GM10847 (cell line): ENCODE results near the gene GPR146.
A peak's percentile ranks its signal among the peaks of the same experiment; 100 is the strongest.

ENCODE experiments used
- POLR2A ChIP-seq: IDR thresholded peaks from 2 replicates; pipeline ENCODE4 v1.6.1; 2011; ENCODE audit not compliant: insufficient read length; ENCODE audit errors: extremely low read depth

GPR146 gene

GRCh38 chr7:1044189-1045068 is at the start of gene GPR146:
GPR146 (plus strand) TSS chr7:1044546; CDS start chr7:1057516, 12,970 bp downstream.
- TF ChIP-seq POLR2A = peak; percentile 39

DNA sequence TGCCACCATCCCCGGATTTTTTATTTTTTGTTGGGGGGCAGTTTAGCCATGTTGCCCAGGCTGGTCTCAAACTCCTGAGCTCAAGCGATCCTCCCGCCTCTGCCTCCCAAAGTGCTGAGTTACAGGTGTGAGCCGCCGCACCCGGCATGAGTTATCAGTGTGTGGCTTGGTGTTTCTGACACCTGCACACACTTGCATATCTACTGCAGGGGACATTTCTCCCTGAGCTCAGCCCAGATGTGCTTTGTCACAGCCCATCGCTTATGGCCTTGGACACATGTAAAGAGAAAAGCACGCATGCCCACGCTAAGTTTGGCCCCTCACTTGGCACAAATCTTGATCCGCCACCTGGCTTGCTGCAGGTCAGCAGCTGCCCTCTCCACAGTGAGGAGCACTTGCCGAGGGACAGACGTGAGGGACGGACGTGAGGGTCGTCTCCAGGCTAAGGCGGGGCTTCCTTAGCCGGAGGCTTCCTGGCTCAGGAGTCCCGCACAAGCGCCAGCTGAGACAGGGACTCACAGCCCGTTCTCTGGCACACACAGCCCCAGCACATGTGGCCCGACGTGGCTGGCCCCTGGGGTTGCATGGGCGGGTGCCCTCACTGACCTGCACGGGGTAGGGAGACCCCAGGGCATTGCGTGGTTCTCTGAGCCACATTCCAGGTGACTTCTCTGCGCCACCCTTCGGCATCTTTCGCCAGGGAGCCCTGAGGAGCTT is 49.6 kb upstream of the GPR146 start:
- TF ChIP-seq POLR2A = no peak

DNA sequence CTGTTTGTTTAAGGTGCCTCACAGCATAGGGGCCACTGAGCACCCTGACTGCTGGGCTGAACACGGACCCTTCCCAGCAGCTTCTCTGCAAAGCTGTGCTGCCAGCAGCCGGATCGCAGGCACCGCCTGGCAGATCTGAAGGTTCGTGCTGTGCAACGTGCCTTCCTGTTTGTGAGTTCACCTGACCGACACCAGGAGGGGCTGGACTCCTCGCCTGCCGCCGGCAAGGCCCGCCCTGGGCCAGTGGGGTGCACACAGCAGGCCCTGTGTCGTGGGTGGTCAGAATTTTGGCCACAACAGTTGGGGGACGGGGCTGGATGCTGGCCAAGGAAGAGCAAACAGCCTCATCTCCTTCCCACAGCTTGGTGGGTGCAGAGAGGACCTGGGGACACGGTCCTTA is 48.8 kb upstream of the GPR146 start:
- no peak for TF ChIP-seq POLR2A

- no peak for TF ChIP-seq POLR2A
Measured at GRCh38 chr7:996079-996872, 48.1 kb upstream of the GPR146 start.

DNA sequence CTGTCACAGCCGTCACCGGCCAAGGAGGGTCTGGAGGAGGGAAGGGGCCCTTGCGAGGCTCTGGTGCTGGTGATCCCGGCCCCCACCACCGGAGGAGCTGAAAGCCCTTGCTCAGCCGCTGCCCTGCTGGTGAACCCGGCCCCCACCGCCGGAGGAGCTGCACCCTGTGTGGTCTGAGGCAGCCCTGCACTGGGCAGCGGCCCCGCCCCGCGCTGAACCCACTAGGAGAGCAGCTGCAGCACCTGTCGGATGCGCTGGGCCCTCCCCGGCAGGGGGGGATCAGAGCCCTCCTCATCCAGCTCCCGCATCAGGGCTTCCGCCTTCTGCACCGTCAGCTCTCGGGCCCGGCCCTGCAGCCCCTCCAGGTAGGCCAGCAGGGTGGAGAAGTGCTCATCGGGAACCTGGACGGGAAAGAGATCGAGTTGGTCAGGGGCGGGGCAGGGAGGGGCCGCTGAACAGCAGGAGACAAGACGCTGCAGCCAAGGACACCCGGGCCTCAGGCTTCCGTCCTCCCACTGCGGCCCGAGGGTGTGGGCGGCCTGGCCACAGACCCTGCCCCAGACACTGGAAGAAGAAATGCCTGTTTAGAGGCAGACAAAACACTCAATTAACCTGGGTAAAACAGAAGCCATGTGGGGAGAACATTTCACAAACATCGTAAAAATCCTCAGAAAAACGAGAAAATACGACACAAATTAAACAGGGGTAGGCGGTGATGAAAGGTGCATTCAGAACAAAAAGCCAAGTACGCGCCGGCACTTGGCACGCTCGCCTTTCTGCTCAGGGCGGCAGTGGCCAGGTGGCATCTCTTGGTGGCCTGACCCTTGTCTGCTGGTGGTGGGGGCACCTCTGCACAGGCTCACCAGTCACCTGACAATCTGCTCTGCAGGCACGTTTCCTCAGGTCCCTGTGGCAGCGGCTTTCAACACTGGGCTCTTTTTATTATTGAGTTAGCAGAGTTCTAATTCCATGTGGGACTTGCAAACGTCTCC is 46.6 kb upstream of the GPR146 start:
- TF ChIP-seq POLR2A = no peak

DNA sequence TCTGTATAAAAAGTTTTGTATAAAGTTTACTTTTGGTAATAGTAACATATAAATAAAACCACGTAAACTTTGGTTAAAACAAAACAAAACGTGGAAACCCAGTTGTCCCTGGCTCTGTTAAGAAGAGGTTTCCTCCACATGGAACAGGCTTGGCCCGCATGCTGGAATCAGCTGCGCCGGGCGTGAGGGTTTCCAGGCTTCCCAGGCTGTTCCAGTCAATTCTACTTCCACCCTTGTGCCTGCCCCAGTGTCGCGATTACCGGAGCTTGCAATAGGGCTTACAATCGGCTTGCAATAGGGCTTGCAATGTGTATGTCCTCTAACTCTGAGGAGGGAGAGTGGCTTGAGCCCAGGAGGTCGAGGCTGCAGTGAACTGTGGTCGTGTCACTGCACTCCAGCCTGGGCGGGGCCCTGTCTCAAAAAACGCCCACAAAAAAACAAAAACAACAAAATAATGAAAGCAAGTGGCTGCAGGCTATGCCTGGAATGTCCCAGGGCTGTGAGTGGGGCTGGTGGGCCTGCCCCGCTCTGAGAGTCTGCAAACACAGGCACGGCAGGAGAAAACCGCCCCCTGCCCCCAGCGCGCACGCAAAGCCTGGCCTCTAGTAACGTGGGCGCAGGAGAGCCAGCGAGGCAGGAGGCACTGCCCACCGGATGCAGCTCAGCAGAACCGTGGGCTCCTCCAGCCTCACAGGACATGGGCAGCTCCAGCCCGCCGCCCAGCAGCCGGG is 45.0 kb upstream of the GPR146 start:
- TF ChIP-seq POLR2A = no peak

GRCh38 chr7:999941-1000935 is 44.1 kb upstream of the GPR146 start:
- TF ChIP-seq POLR2A = no peak

DNA sequence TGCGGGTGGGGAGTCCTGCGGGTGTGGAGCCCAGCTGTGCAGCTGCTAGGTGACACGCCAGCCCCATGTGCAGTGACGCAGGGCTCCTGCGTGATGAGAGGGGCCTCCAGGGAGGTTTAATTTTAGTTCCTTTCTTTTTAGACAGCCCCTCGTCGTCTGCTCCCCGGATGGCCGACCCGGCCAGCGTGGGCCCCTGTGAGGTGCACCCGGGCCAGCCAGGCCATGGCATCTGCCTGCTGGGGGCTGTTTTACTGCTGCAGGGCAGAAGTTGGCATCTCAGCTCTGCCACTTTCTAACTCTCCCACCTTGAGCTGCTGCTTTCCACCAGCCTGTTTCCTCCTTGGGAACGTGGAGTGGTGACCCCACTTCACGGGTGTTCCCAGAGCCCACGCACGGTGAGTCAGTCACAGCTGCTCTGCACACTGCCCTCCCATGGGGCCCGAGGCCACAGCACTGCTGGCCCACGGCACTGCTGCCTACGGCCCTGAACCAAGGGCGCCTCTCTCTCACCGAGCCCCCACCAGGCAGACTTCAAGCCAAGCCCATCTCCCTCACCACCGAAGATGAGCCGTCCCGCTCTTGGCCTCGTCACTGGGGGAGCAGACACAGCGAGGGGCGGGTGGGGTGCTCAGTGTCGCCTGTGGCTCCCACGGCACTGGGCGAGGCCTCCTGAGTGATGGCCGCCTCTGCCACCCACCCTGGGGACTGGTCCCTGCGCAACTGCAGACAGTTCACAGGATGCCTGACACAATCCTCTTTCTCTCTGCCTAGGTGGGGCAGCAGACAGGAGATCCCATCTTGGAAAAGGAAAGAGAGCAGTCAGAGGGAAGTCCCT is 40.1 kb upstream of the GPR146 start:
- TF ChIP-seq POLR2A = no peak

- no peak for TF ChIP-seq POLR2A
Measured at GRCh38 chr7:1005303-1005702, 39.0 kb upstream of the GPR146 start.

- TF ChIP-seq POLR2A = no peak
Measured at GRCh38 chr7:1007901-1008300, 36.4 kb upstream of the GPR146 start.

DNA sequence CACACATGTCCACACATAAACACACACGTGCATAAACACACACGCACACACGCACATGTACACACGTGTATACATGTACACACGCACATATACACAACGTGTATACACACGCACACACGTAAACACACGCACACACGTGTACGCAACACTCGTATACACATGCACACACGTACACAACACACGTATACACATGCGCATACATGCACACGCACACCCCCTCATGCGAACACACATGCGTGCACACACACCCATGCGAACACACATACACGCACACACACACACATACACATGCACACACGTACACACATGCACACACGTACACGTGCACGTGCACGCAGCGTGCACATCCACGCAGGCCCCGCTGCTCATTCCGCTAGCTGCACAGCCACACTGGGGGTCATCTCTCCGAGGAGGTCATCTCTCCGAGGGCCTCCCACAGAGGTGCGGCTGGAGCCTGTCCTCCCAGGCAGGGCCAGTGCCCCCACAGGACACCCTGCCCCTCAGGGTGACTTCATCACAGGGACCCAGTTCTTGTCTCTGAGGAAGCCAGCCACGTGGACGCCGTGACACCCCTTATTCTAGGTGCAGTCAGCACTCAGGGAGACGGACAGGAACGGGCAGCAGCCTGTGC is 35.5 kb upstream of the GPR146 start:
- no peak for TF ChIP-seq POLR2A
